Measurements from ENCODE around the gene INPP5E. TPM values are rescaled to one million over a fixed set of nuclear protein-coding genes. Genes with fewer than 3 reads are reported as not detected.
A peak's percentile ranks its signal among the peaks of the same experiment; 100 is the strongest.
"Not testable (repeated sequence)": the region's sequence is repeated elsewhere in the genome, so short reads cannot be mapped to it uniquely, and the experiment has no call there.

The INPP5E gene
- total RNA-seq, 6 experiments from 2014 or later: 5.9 to 7.6 (median 6.0) TPM

- Histone ChIP-seq H3K36me3 (peaks cover 0 to 42% (median 17%) of the 10 kb centered on the region in 4 donors), H3K4me1 (no peaks in the 10 kb centered on the region), H3K9me3 (no peaks in the 10 kb centered on the region), H3K27ac (no peak overlapping the region), H3K27me3 (no peaks in the 10 kb centered on the region), H3K4me3 (no peak overlapping the region)
- no peak for DNase-seq
- no peak for TF ChIP-seq CTCF (IDR thresholded peaks at IDR 0.05)
- no peak for TF ChIP-seq POLR2A (IDR thresholded peaks at IDR 0.05)
- ATAC-seq: no peak
- intact Hi-C loops (cut with DNase I): no loop called here
- WGBS (ENCODE audit: insufficient coverage, low coverage, low lambda C conversion rate, missing lambda C conversion rate): 86% methylated on average over 11 of the region's 12 CpGs
Observed at GRCh38 chr9:136426787-136427186, 12.9 kb downstream of the INPP5E start.

- intact Hi-C loops (cut with DNase I); H3K4me3 ChIP-seq; H3K27me3 ChIP-seq; DNase-seq; H3K4me1 ChIP-seq; H3K9me3 ChIP-seq; H3K27ac ChIP-seq: not testable (repeated sequence)
- H3K36me3 ChIP-seq: peaks cover 0 to 53% (median 24%) of the 10 kb centered on the region in 4 donors
- WGBS (ENCODE audit: insufficient coverage, low coverage, low lambda C conversion rate, missing lambda C conversion rate): 91% methylated on average over 6 of the region's 7 CpGs
- peak in 1 of 4 donors; percentile 13 for ATAC-seq
Observed at GRCh38 chr9:136425367-136425766, 14.3 kb downstream of the INPP5E start.

GRCh38 chr9:136424750-136425362 lies 14.8 kb downstream of the INPP5E start:
- ATAC-seq: peak in 1 of 4 donors; percentile 73
- H3K36me3 ChIP-seq: peaks cover 0 to 54% (median 25%) of the 10 kb centered on the region in 4 donors

GRCh38 chr9:136423432-136424146 lies 16.1 kb downstream of the INPP5E start:
- Histone ChIP-seq H3K4me1 (no peaks in the 10 kb centered on the region), H3K27me3 (no peaks in the 10 kb centered on the region), H3K9me3 (no peaks in the 10 kb centered on the region), H3K4me3 (no peak overlapping the region), H3K36me3 (peaks cover 0 to 62% (median 31%) of the 10 kb centered on the region in 4 donors), H3K27ac (no peak overlapping the region)
- intact Hi-C loops (cut with DNase I): no loop called here
- DNase-seq (no peak), ATAC-seq (no peak)
- no peak for TF ChIP-seq CTCF (IDR thresholded peaks at IDR 0.05)
- 97% methylated on average over 12 of the region's 43 CpGs for WGBS (ENCODE audit: insufficient coverage, low coverage, low lambda C conversion rate, missing lambda C conversion rate)

More at GRCh38 chr9:136424750-136425362, 14.8 kb downstream of the INPP5E start:
- Histone ChIP-seq H3K27ac (no peak overlapping the region), H3K9me3 (no peaks in the 10 kb centered on the region), H3K4me1 (no peaks in the 10 kb centered on the region), H3K4me3 (no peak overlapping the region), H3K27me3 (no peaks in the 10 kb centered on the region)
- no peak for TF ChIP-seq CTCF (IDR thresholded peaks at IDR 0.05)
- no peak for TF ChIP-seq POLR2A (IDR thresholded peaks at IDR 0.05)
- DNase-seq: no peak
- intact Hi-C loops (cut with DNase I): no loop called here
- WGBS (ENCODE audit: insufficient coverage, low coverage, low lambda C conversion rate, missing lambda C conversion rate): 100% methylated on average over 4 of the region's 27 CpGs

GRCh38 chr9:136422876-136423275 lies 16.8 kb downstream of the INPP5E start:
- no peak for ATAC-seq
- H3K36me3 ChIP-seq: peaks cover 0 to 67% (median 33%) of the 10 kb centered on the region in 4 donors
- no peaks in the 10 kb centered on the region for H3K27me3 ChIP-seq
- no peak for TF ChIP-seq POLR2A (IDR thresholded peaks at IDR 0.05)
- no peak for TF ChIP-seq CTCF (IDR thresholded peaks at IDR 0.05)
- H3K4me3 ChIP-seq: no peak overlapping the region
- H3K27ac ChIP-seq: no peak overlapping the region
- intact Hi-C loops (cut with DNase I): no loop called here
- WGBS (ENCODE audit: insufficient coverage, low coverage, low lambda C conversion rate, missing lambda C conversion rate): 96% methylated on average over 5 of the region's 26 CpGs
- no peaks in the 10 kb centered on the region for H3K9me3 ChIP-seq
- peaks cover 0 to 1% (median under 1%) of the 10 kb centered on the region in 4 donors for H3K4me1 ChIP-seq
- no peak for DNase-seq

Data from right lobe of liver (tissue), 6 donors.